ENCODE results near the gene DUOX1.

The DUOX1 gene

GRCh38 chr15:45197512-45197911 lies 67.7 kb downstream of the DUOX1 start:
- Histone ChIP-seq H4K20me1 (ENCODE audit: insufficient read depth, low read length) (no peaks in the 10 kb centered on the region), H3K36me3 (ENCODE audit: insufficient read depth, low read length) (no peaks in the 10 kb centered on the region), H3K4me1 (ENCODE audit: insufficient read depth, low read length) (peaks cover 42% of the 10 kb centered on the region), H3K9ac (ENCODE audit: low read depth, low read length) (peak overlapping the region; percentile 74), H3K27me3 (ENCODE audit: insufficient read depth, low read length, poor library complexity) (no peaks in the 10 kb centered on the region), H3K4me2 (ENCODE audit: insufficient read depth, low read length) (peak overlapping the region; percentile 93), H3K79me2 (ENCODE audit: insufficient read depth, low read length) (no peaks in the 10 kb centered on the region), H2AFZ (ENCODE audit: low read depth, low read length) (peak overlapping the region; percentile 96), H3K9me3 (ENCODE audit: insufficient read depth, low read length, severe bottlenecking) (no peaks in the 10 kb centered on the region), H3K27ac (ENCODE audit: low read length) (peak overlapping the region; percentile 99), H3K4me3 (ENCODE audit: low read depth in 1 of 2, low read length in 2 of 2) (peak overlapping the region; percentile 57 to 61; a peak in 3 of 4 replicates)
- TF ChIP-seq, protein P1, sequence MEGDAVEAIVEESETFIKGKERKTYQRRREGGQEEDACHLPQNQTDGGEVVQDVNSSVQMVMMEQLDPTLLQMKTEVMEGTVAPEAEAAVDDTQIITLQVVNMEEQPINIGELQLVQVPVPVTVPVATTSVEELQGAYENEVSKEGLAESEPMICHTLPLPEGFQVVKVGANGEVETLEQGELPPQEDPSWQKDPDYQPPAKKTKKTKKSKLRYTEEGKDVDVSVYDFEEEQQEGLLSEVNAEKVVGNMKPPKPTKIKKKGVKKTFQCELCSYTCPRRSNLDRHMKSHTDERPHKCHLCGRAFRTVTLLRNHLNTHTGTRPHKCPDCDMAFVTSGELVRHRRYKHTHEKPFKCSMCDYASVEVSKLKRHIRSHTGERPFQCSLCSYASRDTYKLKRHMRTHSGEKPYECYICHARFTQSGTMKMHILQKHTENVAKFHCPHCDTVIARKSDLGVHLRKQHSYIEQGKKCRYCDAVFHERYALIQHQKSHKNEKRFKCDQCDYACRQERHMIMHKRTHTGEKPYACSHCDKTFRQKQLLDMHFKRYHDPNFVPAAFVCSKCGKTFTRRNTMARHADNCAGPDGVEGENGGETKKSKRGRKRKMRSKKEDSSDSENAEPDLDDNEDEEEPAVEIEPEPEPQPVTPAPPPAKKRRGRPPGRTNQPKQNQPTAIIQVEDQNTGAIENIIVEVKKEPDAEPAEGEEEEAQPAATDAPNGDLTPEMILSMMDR (IDR thresholded peaks at IDR 0.05; ENCODE audit: borderline replicate concordance, extremely low read depth, low read length, poor library complexity, severe bottlenecking) = no peak
- no peak for TF ChIP-seq EZH2 (IDR thresholded peaks at IDR 0.05; ENCODE audit: borderline replicate concordance, low read depth, low read length, severe bottlenecking)
- DNase-seq = no peak
- no peak for ATAC-seq (ENCODE audit: insufficient read depth, low read depth)

GRCh38 chr15:45198337-45199135 lies 68.7 kb downstream of the DUOX1 start:
- peak overlapping the region; percentile 93 for H3K4me2 ChIP-seq (ENCODE audit: insufficient read depth, low read length)
- no peaks in the 10 kb centered on the region for H3K36me3 ChIP-seq (ENCODE audit: insufficient read depth, low read length)
- peak overlapping the region; percentile 96 for H2AFZ ChIP-seq (ENCODE audit: low read depth, low read length)
- no peaks in the 10 kb centered on the region for H3K27me3 ChIP-seq (ENCODE audit: insufficient read depth, low read length, poor library complexity)
- no peaks in the 10 kb centered on the region for H3K9me3 ChIP-seq (ENCODE audit: insufficient read depth, low read length, severe bottlenecking)
- no peaks in the 10 kb centered on the region for H3K79me2 ChIP-seq (ENCODE audit: insufficient read depth, low read length)
- no peaks in the 10 kb centered on the region for H4K20me1 ChIP-seq (ENCODE audit: insufficient read depth, low read length)
- TF ChIP-seq, protein P1 (IDR thresholded peaks at IDR 0.05; ENCODE audit: borderline replicate concordance, extremely low read depth, low read length, poor library complexity, severe bottlenecking) = peak; percentile 76
- TF ChIP-seq EZH2 (IDR thresholded peaks at IDR 0.05; ENCODE audit: borderline replicate concordance, low read depth, low read length, severe bottlenecking) = no peak
- peak overlapping the region; percentile 99 for H3K27ac ChIP-seq (ENCODE audit: low read length)
- peak overlapping the region; percentile 74 for H3K9ac ChIP-seq (ENCODE audit: low read depth, low read length)
- H3K4me3 ChIP-seq (ENCODE audit: low read depth in 1 of 2, low read length in 2 of 2) = peak overlapping the region; percentile 57 to 61; a peak in 3 of 4 replicates
- ATAC-seq (ENCODE audit: insufficient read depth, low read depth) (peak; percentile 77), DNase-seq (peak; percentile 93)
- H3K4me1 ChIP-seq (ENCODE audit: insufficient read depth, low read length) = peaks cover 42% of the 10 kb centered on the region

DNA sequence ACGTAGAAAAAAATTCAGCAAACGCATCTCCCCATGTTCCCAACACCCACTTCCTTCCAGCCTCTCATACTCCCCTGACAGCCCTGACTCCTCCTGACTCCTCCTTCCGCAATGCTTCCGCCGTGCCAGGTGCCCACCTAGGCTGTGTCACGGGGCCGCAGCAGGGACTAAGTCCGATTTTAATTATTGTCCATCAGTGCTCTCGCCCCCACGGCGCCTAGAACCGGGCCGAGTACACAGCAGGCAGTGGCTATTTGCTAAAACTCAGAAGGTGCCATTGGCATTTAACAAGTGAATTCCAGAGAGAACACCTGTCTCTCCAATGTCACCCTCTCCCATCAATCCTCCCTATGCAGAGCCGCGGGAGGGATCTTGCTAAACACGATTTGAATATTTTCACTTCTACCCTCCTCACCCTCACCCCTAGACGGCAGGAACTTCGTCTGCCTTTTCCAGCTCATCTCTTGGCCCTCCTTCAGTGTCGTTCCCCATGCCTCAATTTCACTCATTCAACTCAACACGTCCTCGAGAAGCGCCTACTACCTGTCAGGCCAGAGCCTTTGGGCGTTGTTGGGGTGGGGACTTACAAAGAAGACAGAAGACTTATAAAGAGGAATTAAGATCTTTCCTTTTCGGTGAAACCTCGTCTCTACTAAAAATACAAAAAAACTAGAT lies 69.5 kb downstream of the DUOX1 start:
- TF ChIP-seq, protein P1 (IDR thresholded peaks at IDR 0.05; ENCODE audit: borderline replicate concordance, extremely low read depth, low read length, poor library complexity, severe bottlenecking) = no peak
- no peak for TF ChIP-seq EZH2 (IDR thresholded peaks at IDR 0.05; ENCODE audit: borderline replicate concordance, low read depth, low read length, severe bottlenecking)
- Histone ChIP-seq H2AFZ (ENCODE audit: low read depth, low read length) (peak overlapping the region; percentile 88), H3K27ac (ENCODE audit: low read length) (peak overlapping the region; percentile 99), H3K36me3 (ENCODE audit: insufficient read depth, low read length) (no peaks in the 10 kb centered on the region), H3K4me2 (ENCODE audit: insufficient read depth, low read length) (peak overlapping the region; percentile 93), H3K9me3 (ENCODE audit: insufficient read depth, low read length, severe bottlenecking) (no peaks in the 10 kb centered on the region), H3K27me3 (ENCODE audit: insufficient read depth, low read length, poor library complexity) (no peaks in the 10 kb centered on the region), H3K4me3 (ENCODE audit: low read depth in 1 of 2, low read length in 2 of 2) (peak overlapping the region; percentile 57 to 61; a peak in 3 of 4 replicates), H3K9ac (ENCODE audit: low read depth, low read length) (peak overlapping the region; percentile 74), H3K79me2 (ENCODE audit: insufficient read depth, low read length) (no peaks in the 10 kb centered on the region), H4K20me1 (ENCODE audit: insufficient read depth, low read length) (no peaks in the 10 kb centered on the region), H3K4me1 (ENCODE audit: insufficient read depth, low read length) (peaks cover 42% of the 10 kb centered on the region)
- ATAC-seq (ENCODE audit: insufficient read depth, low read depth) (peak; percentile 30), DNase-seq (peak; percentile 37)
